HG03064 (cell line): ENCODE measurements around the gene CEACAM5.
"Not testable (repeated sequence)": the region's sequence is repeated elsewhere in the genome, so short reads cannot be mapped to it uniquely, and the experiment has no call there.

Source experiments
- ATAC-seq: cut with Tn5 transposase; IDR thresholded peaks from one replicate; pipeline ENCODE4 v1.9.1; 2021; ENCODE audit warnings: low read depth; ENCODE audit not compliant: unreplicated experiment

CEACAM5 gene

DNA sequence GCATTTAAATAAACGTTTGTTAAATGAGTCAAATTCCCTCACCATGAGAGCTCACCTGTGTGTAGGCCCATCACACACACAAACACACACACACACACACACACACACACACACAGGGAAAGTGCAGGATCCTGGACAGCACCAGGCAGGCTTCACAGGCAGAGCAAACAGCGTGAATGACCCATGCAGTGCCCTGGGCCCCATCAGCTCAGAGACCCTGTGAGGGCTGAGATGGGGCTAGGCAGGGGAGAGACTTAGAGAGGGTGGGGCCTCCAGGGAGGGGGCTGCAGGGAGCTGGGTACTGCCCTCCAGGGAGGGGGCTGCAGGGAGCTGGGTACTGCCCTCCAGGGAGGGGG, 8.5 kb upstream of the CEACAM5 start:
- ATAC-seq, result no peak

DNA sequence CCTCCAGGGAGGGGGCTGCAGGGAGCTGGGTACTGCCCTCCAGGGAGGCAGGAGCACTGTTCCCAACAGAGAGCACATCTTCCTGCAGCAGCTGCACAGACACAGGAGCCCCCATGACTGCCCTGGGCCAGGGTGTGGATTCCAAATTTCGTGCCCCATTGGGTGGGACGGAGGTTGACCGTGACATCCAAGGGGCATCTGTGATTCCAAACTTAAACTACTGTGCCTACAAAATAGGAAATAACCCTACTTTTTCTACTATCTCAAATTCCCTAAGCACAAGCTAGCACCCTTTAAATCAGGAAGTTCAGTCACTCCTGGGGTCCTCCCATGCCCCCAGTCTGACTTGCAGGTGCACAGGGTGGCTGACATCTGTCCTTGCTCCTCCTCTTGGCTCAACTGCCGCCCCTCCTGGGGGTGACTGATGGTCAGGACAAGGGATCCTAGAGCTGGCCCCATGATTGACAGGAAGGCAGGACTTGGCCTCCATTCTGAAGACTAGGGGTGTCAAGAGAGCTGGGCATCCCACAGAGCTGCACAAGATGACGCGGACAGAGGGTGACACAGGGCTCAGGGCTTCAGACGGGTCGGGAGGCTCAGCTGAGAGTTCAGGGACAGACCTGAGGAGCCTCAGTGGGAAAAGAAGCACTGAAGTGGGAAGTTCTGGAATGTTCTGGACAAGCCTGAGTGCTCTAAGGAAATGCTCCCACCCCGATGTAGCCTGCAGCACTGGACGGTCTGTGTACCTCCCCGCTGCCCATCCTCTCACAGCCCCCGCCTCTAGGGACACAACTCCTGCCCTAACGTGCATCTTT, 7.8 kb upstream of the CEACAM5 start:
- no peak for ATAC-seq

DNA sequence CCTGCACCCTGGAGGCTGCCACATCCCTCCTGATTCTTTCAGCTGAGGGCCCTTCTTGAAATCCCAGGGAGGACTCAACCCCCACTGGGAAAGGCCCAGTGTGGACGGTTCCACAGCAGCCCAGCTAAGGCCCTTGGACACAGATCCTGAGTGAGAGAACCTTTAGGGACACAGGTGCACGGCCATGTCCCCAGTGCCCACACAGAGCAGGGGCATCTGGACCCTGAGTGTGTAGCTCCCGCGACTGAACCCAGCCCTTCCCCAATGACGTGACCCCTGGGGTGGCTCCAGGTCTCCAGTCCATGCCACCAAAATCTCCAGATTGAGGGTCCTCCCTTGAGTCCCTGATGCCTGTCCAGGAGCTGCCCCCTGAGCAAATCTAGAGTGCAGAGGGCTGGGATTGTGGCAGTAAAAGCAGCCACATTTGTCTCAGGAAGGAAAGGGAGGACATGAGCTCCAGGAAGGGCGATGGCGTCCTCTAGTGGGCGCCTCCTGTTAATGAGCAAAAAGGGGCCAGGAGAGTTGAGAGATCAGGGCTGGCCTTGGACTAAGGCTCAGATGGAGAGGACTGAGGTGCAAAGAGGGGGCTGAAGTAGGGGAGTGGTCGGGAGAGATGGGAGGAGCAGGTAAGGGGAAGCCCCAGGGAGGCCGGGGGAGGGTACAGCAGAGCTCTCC, 6.9 kb upstream of the CEACAM5 start:
- no peak for ATAC-seq

DNA sequence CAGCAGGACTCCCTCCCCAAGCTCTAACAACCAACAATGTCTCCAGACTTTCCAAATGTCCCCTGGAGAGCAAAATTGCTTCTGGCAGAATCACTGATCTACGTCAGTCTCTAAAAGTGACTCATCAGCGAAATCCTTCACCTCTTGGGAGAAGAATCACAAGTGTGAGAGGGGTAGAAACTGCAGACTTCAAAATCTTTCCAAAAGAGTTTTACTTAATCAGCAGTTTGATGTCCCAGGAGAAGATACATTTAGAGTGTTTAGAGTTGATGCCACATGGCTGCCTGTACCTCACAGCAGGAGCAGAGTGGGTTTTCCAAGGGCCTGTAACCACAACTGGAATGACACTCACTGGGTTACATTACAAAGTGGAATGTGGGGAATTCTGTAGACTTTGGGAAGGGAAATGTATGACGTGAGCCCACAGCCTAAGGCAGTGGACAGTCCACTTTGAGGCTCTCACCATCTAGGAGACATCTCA, 6.2 kb upstream of the CEACAM5 start:
- no peak for ATAC-seq

DNA sequence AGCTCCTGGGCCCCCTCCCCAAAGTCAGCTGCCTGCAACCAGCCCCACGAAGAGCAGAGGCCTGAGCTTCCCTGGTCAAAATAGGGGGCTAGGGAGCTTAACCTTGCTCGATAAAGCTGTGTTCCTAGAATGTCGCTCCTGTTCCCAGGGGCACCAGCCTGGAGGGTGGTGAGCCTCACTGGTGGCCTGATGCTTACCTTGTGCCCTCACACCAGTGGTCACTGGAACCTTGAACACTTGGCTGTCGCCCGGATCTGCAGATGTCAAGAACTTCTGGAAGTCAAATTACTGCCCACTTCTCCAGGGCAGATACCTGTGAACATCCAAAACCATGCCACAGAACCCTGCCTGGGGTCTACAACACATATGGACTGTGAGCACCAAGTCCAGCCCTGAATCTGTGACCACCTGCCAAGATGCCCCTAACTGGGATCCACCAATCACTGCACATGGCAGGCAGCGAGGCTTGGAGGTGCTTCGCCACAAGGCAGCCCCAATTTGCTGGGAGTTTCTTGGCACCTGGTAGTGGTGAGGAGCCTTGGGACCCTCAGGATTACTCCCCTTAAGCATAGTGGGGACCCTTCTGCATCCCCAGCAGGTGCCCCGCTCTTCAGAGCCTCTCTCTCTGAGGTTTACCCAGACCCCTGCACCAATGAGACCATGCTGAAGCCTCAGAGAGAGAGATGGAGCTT, 4.7 kb upstream of the CEACAM5 start:
- no peak for ATAC-seq

DNA sequence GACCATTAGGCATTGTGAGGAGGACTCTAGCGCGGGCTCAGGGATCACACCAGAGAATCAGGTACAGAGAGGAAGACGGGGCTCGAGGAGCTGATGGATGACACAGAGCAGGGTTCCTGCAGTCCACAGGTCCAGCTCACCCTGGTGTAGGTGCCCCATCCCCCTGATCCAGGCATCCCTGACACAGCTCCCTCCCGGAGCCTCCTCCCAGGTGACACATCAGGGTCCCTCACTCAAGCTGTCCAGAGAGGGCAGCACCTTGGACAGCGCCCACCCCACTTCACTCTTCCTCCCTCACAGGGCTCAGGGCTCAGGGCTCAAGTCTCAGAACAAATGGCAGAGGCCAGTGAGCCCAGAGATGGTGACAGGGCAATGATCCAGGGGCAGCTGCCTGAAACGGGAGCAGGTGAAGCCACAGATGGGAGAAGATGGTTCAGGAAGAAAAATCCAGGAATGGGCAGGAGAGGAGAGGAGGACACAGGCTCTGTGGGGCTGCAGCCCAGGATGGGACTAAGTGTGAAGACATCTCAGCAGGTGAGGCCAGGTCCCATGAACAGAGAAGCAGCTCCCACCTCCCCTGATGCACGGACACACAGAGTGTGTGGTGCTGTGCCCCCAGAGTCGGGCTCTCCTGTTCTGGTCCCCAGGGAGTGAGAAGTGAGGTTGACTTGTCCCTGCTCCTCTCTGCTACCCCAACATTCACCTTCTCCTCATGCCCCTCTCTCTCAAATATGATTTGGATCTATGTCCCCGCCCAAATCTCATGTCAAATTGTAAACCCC, 2.8 kb upstream of the CEACAM5 start:
- ATAC-seq, result no peak

DNA sequence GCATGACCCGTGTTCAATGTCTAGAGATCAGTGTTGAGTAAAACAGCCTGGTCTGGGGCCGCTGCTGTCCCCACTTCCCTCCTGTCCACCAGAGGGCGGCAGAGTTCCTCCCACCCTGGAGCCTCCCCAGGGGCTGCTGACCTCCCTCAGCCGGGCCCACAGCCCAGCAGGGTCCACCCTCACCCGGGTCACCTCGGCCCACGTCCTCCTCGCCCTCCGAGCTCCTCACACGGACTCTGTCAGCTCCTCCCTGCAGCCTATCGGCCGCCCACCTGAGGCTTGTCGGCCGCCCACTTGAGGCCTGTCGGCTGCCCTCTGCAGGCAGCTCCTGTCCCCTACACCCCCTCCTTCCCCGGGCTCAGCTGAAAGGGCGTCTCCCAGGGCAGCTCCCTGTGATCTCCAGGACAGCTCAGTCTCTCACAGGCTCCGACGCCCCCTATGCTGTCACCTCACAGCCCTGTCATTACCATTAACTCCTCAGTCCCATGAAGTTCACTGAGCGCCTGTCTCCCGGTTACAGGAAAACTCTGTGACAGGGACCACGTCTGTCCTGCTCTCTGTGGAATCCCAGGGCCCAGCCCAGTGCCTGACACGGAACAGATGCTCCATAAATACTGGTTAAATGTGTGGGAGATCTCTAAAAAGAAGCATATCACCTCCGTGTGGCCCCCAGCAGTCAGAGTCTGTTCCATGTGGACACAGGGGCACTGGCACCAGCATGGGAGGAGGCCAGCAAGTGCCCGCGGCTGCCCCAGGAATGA, 1.5 kb upstream of the CEACAM5 start:
- ATAC-seq, result no peak

DNA sequence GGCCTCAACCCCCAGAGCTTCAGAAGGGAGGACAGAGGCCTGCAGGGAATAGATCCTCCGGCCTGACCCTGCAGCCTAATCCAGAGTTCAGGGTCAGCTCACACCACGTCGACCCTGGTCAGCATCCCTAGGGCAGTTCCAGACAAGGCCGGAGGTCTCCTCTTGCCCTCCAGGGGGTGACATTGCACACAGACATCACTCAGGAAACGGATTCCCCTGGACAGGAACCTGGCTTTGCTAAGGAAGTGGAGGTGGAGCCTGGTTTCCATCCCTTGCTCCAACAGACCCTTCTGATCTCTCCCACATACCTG, 969 bp upstream of the CEACAM5 start:
- no peak for ATAC-seq

DNA sequence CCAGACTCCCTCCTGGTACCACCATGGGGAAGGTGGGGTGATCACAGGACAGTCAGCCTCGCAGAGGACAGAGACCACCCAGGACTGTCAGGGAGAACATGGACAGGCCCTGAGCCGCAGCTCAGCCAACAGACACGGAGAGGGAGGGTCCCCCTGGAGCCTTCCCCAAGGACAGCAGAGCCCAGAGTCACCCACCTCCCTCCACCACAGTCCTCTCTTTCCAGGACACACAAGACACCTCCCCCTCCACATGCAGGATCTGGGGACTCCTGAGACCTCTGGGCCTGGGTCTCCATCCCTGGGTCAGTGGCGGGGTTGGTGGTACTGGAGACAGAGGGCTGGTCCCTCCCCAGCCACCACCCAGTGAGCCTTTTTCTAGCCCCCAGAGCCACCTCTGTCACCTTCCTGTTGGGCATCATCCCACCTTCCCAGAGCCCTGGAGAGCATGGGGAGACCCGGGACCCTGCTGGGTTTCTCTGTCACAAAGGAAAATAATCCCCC, 505 bp upstream of the CEACAM5 start:
- no peak for ATAC-seq

DNA sequence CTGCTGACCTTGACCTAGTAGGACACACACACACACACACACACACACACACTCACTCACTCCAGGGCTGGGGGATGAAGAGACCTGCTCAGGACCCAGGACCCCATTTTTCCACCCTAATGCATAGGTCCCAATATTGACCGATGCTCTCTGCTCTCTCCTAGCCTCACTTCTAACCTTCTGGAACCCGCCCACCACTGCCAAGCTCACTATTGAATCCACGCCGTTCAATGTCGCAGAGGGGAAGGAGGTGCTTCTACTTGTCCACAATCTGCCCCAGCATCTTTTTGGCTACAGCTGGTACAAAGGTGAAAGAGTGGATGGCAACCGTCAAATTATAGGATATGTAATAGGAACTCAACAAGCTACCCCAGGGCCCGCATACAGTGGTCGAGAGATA, 1.1 kb downstream of the CEACAM5 start:
- ATAC-seq, result not testable (repeated sequence)

DNA sequence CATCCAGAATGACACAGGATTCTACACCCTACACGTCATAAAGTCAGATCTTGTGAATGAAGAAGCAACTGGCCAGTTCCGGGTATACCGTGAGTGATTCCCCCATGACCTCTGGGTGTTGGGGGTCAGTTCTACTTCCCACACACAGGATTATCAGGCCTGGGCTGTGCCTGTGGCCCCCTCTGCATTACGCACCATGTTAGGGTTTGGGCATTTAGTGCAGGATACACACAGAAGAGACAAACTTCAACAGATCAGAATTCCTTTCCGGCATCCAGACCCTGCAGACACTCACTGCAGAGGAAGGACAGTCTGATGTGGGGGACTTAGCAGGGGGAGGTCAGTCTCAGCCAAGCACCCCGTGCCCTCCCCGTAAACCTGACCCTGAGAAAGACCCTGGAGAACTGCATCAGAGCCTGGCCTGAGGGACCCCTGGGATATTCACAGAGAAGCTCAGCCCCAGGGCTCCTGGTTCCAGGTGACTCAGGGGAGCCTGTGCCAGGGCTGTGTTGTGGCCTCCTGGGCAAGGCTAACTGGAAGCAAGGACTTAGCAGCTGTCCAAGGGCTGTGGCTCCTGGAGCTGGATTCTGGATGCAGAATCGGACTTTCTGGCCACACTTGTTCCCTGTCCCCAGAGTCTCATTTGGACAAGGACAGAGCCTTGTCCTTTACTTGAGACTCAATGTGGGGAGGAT, 1.7 kb downstream of the CEACAM5 start:
- ATAC-seq, result no peak

DNA sequence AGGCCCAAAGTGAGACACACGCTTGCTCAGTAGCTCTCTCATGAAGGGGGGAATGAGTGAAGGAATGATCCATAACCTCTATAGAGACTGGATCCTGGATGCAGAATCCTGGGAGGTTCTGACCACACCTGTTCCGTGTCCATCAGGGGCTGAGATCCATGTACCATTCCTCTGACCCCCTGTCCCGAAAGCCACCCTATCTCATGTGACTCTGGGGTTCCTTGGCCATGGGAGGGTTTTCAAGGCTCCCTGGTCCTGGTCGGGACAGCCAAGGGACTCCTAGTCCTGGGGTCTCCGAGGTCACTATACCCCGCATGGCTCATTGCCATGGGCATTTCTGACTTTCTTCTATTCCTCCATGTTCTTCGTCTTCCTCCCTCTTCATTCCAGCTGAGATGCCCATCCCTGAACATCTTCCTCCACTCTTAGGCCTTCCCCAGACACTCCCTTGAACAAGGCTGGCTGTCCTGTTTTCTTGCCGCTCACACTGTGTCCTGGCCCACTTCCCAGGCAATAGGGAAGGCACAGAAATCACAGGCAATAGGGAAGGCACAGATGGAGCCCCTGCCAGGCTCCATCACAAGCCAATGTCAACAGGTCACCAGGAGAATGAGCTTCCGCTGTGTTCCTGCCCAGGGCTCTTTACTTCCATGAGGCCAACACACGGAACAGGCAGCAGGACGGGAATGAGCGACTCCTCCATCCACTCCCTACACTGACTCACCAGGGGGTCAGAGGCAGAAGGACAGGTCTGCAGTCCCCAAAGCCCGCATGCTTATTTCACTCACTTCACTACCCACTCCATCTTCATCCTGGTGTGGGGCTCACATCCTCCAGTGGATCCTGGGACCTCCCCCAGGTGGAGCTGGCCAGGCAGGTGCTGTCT, 3.2 kb downstream of the CEACAM5 start:
- ATAC-seq, result no peak

DNA sequence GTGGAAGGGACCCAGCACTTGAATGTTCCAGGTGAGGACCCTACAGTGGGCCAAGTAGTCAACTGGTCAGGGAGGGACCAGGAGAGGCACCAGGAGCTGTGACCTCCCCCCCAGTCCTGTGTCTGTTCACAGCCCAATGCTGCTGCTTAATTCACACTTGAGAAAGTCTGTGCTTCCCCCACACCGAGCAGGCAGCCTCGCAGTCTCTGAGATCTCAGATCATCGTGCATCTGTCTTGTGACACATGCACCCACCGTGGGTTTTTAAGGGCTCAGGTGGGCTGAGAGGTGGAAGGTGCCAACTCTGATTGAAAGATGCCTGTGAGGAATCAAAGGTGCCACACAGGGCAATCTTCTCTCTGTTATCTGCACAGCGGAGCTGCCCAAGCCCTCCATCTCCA, 6.2 kb downstream of the CEACAM5 start:
- no peak for ATAC-seq

DNA sequence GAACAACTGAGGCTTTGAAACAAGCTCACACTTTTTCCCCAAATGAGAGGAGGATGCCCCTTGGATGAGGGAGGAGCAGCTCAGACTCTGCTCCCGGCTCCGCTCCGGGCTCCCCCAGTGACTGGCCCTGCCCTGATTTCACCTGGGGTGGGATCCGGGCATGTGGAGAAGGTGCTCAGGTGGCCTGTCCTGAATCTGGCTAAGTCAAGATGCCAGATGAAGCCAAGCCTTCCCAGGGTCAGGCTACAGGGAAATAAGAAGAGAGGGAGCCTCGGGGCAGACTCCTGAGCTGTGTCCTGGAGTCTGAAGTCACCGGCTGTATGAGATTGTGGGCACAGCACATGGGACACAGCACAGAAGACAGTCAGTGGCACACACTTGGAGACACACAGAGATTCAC, 10.3 kb downstream of the CEACAM5 start:
- no peak for ATAC-seq

DNA sequence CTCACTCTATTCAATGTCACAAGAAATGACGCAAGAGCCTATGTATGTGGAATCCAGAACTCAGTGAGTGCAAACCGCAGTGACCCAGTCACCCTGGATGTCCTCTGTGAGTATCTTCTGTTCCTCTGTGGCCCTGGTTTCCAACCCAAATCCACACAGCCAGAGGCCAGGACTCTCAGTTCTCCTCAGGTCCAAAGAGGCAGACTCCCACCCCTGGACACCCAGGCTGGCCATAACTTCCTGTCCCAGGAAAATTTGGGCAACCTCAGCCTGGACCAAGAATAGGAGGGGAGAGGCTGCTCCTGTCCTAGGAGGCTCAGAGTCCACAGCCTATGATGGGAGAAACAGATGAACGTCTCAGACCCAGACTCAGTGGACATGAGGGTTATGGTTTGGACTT, 11.7 kb downstream of the CEACAM5 start:
- ATAC-seq, result no peak

DNA sequence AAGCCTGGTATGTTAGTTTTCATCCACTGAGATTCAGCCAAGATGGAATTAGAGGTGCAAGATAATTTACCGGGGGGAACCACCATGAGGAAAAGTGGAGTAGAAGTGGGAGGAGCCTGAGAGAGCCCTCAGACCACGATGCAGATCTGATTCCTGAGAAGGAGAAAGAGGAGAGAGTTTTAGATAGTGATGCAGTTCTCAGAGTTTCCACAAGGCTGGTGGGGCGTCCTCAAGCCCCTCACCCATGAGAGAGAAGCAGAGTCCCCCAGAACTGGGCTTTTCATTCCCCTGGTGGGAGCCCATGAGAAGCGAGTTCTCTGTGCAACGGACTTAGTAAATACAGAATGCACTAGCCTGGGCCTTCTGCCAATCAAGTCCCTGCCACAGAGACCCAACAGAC, 18.1 kb downstream of the CEACAM5 start:
- ATAC-seq, result no peak

DNA sequence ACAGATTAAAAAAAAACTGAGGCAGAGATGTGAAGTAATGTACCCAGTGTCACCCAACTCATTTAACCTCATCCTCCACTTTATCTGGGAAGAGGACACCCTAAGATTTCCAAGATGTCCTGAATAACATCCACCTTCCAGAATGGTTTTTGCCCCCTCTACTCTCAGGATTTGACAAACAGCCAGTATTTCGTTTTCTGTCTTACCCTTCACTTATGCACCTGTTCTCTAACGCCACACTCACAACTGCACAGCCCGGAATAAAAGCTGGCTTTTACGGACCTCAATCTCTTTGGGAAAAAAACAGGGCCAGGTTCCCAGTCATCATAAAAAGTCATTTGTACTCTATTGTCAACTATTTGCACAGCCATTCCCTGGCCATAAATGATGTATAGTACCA, 25.7 kb downstream of the CEACAM5 start:
- no peak for ATAC-seq

DNA sequence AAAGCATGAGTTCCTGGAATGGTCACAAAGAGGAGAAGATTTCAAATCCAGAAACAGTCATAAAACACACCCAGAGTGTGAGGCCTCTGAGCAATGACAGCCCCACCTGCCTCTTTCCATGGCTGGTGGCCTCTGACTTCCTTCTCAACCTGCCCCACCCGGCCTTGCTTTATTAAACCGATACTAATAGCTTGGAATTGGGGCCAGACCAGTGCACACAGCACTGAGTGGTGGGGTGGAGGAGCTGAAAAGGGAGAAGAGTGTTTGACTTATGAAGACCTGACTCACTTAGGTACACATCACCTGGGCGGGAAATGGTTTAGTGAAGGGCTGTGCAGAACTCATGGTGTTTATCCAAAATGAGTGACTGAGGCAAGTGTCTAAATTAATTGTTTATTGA, 26.2 kb downstream of the CEACAM5 start:
- ATAC-seq, result no peak
